ENCODE data around the gene MUTYH.
A peak's percentile ranks its signal among the peaks of the same experiment; 100 is the strongest.

GRCh38 chr1:45327644-45328515 is 12.4 kb downstream of the MUTYH start:
- TF ChIP-seq RAD21 (IDR thresholded peaks at IDR 0.05 in 1 of 2, conservative IDR thresholded peaks at IDR 0.05 in 1 of 2; ENCODE audit: low read depth in 2 of 2, low read length in 2 of 2) (no peak), POLR2A (IDR thresholded peaks at IDR 0.05; ENCODE audit: control extremely low read depth in 1 of 2, low read depth in 2 of 2, low read length in 2 of 2) (peak in 1 of 2 experiments; percentile 28; a peak in 2 of 3 replicates), CTCF (IDR thresholded peaks at IDR 0.05; ENCODE audit: control extremely low read depth in 1 of 3, insufficient read depth in 1 of 3, low read depth in 1 of 3, low read length in 3 of 3) (no peak), GABPA (IDR thresholded peaks at IDR 0.05; ENCODE audit: borderline replicate concordance, insufficient read depth, low read length) (no peak), USF2 (IDR thresholded peaks at IDR 0.05; ENCODE audit: low read length) (peak; percentile 13; the same call in 1 of the 2 replicates), JUN (IDR thresholded peaks at IDR 0.05; ENCODE audit: low read depth, low read length) (no peak), RFX5 (IDR thresholded peaks at IDR 0.05; ENCODE audit: borderline replicate concordance, low read depth, low read length) (no peak), POLR2AphosphoS5 (IDR thresholded peaks at IDR 0.05; ENCODE audit: low read depth, low read length) (0 out of 2 replicates have a peak, but pooled peaks have one; percentile 16), EP300 (IDR thresholded peaks at IDR 0.05; ENCODE audit: borderline replicate concordance in 1 of 2, low read depth in 2 of 2, low read length in 2 of 2) (no peak), PHF8 (conservative IDR thresholded peaks at IDR 0.05; ENCODE audit: low read depth, low read length) (no peak), TBP (IDR thresholded peaks at IDR 0.05; ENCODE audit: low read depth, low read length) (no peak), SUZ12 (IDR thresholded peaks at IDR 0.05; ENCODE audit: low read length) (no peak), EZH2 (IDR thresholded peaks at IDR 0.05; ENCODE audit: low read depth, low read length, severe bottlenecking) (no peak)
